GM10248 (cell line): ENCODE results near the gene TAF5.
A peak's percentile ranks its signal among the peaks of the same experiment; 100 is the strongest.
"Not testable (repeated sequence)": the region's sequence is repeated elsewhere in the genome, so short reads cannot be mapped to it uniquely, and the experiment has no call there.

Experiments
- CTCF ChIA-PET: fragments of 300-600 bp; sonication (Branson Sonifier 250); formaldehyde crosslinking; extraction: SDS; loops from one replicate; lab custom pipeline; 2021; ENCODE audit warnings: antibody characterized with exemption; lab: Yijun Ruan, JAX
- POLR2A ChIA-PET: fragments of 350-650 bp; sonication (Branson Sonifier 250); formaldehyde crosslinking; extraction: SDS; loops from one replicate; lab custom pipeline; 2020; ENCODE audit warnings: antibody characterized with exemption; lab: Yijun Ruan, JAX
- DNase-seq: peaks from one replicate; pipeline ENCODE4 v3.0.0; 2012; ENCODE audit errors: extremely low spot score
- TF ChIP-seq, protein P1 (sequence below): IDR thresholded peaks from 2 replicates; pipeline ENCODE4 v1.5.1; 2012; ENCODE audit warnings: mild to moderate bottlenecking, low read depth; ENCODE audit errors: extremely low read depth, missing control alignments, control extremely low read depth

The TAF5 gene

GRCh38 chr10:103396789-103397087 lies 29.0 kb downstream of the TAF5 start:
- CTCF ChIA-PET = interaction anchor here (1.2 to 3.9 kb wide), 4 partner anchors 13 to 29 kb away, joined by 4 to 23 read pairs (median 4); partner anchors contain the start of gene TAF5
- POLR2A ChIA-PET = interaction anchor here (0.8 kb wide), 1 partner anchor 29 kb away, joined by 5 read pairs; the partner anchor contains the start of gene TAF5
- no peak for DNase-seq
- TF ChIP-seq, protein P1, sequence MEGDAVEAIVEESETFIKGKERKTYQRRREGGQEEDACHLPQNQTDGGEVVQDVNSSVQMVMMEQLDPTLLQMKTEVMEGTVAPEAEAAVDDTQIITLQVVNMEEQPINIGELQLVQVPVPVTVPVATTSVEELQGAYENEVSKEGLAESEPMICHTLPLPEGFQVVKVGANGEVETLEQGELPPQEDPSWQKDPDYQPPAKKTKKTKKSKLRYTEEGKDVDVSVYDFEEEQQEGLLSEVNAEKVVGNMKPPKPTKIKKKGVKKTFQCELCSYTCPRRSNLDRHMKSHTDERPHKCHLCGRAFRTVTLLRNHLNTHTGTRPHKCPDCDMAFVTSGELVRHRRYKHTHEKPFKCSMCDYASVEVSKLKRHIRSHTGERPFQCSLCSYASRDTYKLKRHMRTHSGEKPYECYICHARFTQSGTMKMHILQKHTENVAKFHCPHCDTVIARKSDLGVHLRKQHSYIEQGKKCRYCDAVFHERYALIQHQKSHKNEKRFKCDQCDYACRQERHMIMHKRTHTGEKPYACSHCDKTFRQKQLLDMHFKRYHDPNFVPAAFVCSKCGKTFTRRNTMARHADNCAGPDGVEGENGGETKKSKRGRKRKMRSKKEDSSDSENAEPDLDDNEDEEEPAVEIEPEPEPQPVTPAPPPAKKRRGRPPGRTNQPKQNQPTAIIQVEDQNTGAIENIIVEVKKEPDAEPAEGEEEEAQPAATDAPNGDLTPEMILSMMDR = no peak

- POLR2A ChIA-PET = interaction anchor here (0.8 kb wide), 1 partner anchor 29 kb away, joined by 5 read pairs; the partner anchor contains the start of gene TAF5
Measured at GRCh38 chr10:103397191-103397825, 29.5 kb downstream of the TAF5 start.

DNA sequence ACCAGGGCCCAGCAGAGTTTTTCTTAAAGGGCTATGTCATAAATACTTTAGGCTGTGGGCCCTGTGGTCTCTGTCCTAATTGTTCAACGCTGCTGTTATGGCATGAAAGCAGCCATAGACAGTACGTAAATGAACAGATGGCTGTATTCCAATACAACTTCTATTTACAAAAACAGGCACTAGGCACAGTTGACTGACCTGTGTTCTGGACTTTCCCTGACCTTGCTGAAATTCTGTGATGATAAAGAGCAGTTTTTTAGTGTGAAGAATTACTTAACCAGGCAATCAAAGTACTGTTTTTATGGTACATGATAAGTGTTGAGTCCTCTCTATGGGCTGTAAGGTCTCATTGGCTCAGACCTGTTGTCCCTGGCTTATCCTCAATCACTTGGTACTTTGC lies 45.8 kb downstream of the TAF5 start:
- ChIA-PET POLR2A (no interaction called here), CTCF (interaction anchor here (0.8 to 9.0 kb wide), 4 partner anchors 8 to 78 kb away, joined by 3 to 135 read pairs (median 52); partner anchors contain the start of gene NEURL1)
- TF ChIP-seq, protein P1 = no peak
- no peak for DNase-seq

More at GRCh38 chr10:103397191-103397825, 29.5 kb downstream of the TAF5 start:
- no peak for DNase-seq
- TF ChIP-seq, protein P1 = no peak
- CTCF ChIA-PET = interaction anchor here (0.9 to 3.9 kb wide), 7 partner anchors 9 to 88 kb away, joined by 3 to 23 read pairs (median 4); no protein-coding TSS in a partner anchor

- DNase-seq = no peak
- CTCF ChIA-PET = interaction anchor here (0.6 to 9.0 kb wide), 20 partner anchors 10 to 498 kb away, joined by 3 to 135 read pairs (median 9); partner anchors contain the start of genes ATP5MK, CALHM2, CALHM3 and CNNM2
- POLR2A ChIA-PET = no interaction called here
- TF ChIP-seq, protein P1 = no peak
Measured at GRCh38 chr10:103415581-103415980, 47.8 kb downstream of the TAF5 start.

DNA sequence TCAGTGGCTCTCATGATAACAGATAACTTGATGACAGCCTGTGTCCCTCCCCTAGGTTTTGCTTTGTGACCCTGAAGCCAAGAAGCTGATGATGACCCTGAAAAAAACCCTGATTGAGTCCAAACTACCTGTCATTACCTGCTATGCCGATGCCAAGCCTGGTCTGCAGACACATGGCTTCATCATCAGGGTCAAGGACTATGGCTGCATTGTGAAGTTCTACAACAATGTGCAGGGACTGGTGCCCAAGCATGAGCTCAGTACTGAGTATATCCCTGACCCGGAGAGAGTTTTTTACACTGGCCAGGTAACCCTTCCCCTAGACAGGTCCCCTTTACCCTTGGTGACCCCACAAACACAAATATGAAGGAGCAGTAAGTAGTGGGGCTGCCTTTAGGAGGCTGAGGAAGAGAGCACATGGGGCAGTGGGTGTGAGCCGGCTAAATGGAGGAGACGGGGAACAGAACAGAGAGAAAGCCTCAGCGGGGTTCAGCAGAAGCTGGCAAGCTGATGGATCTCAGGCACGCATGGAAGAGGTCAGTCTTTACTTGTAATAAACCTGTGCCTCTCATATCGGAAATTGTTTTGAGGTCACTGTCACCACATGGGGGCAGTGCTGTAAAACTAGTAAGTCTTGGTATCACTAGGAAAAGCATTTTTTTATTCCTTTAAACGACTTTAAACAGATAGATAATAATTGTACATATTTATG lies 48.8 kb downstream of the TAF5 start:
- CTCF ChIA-PET = interaction anchor here (0.6 to 9.0 kb wide), 23 partner anchors 9 to 499 kb away, joined by 3 to 135 read pairs (median 7); partner anchors contain the start of genes ATP5MK, CALHM2, CALHM3 and CNNM2
- peak; percentile 61 for DNase-seq
- POLR2A ChIA-PET = interaction anchor here (0.7 kb wide), 1 partner anchor 55 kb away, joined by 3 read pairs; no protein-coding TSS in a partner anchor
- TF ChIP-seq, protein P1 = peak; percentile 63

DNA sequence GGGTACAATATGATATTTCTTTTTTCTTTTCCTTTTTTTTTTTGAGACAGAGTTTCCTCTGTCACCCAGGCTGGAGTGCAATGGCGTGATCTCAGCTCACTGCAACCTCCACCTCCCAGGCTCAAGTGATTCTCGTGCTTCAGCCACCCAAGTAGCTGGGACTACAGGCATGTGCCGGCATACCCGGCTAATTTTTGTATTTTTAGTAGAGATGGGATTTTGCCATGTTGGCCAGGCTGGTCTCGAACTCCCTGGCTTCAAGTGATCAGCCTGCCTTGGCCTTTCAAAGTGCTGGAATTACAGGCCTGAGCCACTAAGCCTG lies 49.3 kb downstream of the TAF5 start:
- ChIA-PET POLR2A (interaction anchor here (0.7 kb wide), 1 partner anchor 54 kb away, joined by 3 read pairs; no protein-coding TSS in a partner anchor), CTCF (interaction anchor here (1.1 to 9.0 kb wide), 16 partner anchors 9 to 500 kb away, joined by 3 to 135 read pairs (median 11); partner anchors contain the start of genes ATP5MK, CALHM2, CALHM3 and CNNM2)
- not testable (repeated sequence) for DNase-seq
